ENCODE results near the gene FAM217A.
A peak's percentile ranks its signal among the peaks of the same experiment; 100 is the strongest.

The FAM217A gene

DNA sequence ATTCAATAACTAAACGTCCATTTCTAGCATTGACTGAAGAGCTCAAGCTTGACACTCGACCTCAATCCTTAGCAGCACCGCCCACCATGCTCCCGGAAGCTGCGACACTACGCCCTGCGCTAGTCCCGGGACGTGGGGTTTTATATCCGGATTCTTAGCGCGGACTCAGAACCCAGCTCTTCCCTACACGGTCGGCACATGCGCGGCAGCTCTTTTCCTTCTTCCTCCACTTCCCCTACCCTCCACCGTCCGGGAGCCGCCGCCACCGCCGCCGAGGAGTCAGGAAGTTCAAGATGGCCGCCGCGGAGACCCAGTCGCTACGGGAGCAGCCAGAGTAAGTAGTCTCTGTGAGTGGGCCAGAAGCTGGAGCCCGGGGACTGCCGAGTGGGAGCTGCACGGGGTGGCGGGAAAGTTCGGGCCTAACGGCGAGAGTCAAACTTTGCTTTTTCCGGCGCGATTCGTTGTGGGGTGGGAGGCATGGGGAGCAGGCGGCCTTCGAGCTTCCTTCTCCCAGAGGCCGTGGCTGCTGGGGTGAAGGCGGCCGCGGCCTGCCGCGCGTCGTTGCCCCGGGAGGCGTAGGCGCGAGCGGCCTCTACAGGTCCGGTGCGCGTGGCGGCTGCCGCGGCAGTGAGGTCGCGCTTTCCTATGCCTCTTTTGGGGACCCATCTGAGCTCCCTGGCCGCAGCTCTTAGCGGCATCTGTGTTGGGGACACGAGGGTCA lies 57.6 kb downstream of the FAM217A start:
- peak; percentile 97 for DNase-seq

DNA sequence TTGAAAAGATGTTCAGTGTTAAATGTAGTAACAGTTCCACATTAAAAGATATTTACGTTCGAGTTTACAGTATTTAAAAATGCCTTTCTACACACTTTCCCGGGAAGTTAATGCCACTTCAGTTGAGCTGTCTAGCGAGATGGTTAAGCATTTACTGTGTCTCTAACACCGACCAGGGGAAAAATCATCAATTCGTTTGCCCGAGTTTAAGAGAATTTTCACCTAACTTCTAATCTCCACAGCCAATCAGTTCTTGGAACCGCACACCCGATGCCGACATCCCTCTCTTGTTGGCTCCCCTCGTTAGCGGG lies 58.2 kb downstream of the FAM217A start:
- no peak for DNase-seq

- no peak for DNase-seq
These were observed 60.1 kb downstream of the FAM217A start for GRCh38 chr6:4018924-4019236.

Measured in right hindlimb (tissue), 1 donor.